Body of pancreas (tissue), 4 donors: Measurements from ENCODE around the gene CLIC3.

Experiments
- CTCF ChIP-seq, 7 experiments: fragments of 450-650 bp in 4 of 7; fragments of 200-600 bp in 3 of 7; sonication (generic) in 3 of 7; IDR thresholded peaks; one replicate each; pipeline ENCODE4 v1.5.1; 2016 to 2019; ENCODE audit warnings: antibody characterized with exemption in 7 of 7
- POLR2A ChIP-seq, 3 donors: fragments of 450-650 bp; IDR thresholded peaks; one replicate each; pipeline ENCODE4 v1.6.1; 2016; ENCODE audit warnings: antibody characterized with exemption in 3 of 3, mild to moderate bottlenecking in 2 of 3

- TF ChIP-seq CTCF (IDR thresholded peaks at IDR 0.05) (no peak), POLR2A (IDR thresholded peaks at IDR 0.05) (no peak)
These were observed 2.0 kb downstream of the CLIC3 start for GRCh38 chr9:136994180-136994887.
